Measurements from ENCODE around the gene GJC2.
"Not testable (repeated sequence)": the region's sequence is repeated elsewhere in the genome, so short reads cannot be mapped to it uniquely, and the experiment has no call there.

- TF ChIP-seq, protein P1, sequence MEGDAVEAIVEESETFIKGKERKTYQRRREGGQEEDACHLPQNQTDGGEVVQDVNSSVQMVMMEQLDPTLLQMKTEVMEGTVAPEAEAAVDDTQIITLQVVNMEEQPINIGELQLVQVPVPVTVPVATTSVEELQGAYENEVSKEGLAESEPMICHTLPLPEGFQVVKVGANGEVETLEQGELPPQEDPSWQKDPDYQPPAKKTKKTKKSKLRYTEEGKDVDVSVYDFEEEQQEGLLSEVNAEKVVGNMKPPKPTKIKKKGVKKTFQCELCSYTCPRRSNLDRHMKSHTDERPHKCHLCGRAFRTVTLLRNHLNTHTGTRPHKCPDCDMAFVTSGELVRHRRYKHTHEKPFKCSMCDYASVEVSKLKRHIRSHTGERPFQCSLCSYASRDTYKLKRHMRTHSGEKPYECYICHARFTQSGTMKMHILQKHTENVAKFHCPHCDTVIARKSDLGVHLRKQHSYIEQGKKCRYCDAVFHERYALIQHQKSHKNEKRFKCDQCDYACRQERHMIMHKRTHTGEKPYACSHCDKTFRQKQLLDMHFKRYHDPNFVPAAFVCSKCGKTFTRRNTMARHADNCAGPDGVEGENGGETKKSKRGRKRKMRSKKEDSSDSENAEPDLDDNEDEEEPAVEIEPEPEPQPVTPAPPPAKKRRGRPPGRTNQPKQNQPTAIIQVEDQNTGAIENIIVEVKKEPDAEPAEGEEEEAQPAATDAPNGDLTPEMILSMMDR (IDR thresholded peaks at IDR 0.05; ENCODE audit: extremely low read depth in 1 of 2, insufficient read depth in 1 of 2, low read depth in 1 of 2, low read length in 2 of 2), result not testable (repeated sequence)
- not testable (repeated sequence) for TF ChIP-seq EZH2 (IDR thresholded peaks at IDR 0.05; ENCODE audit: borderline replicate concordance, low read depth, low read length, severe bottlenecking); POLR2AphosphoS5 (IDR thresholded peaks at IDR 0.05; ENCODE audit: insufficient read depth, low read depth, low read length); JUN (IDR thresholded peaks at IDR 0.05; ENCODE audit: borderline replicate concordance, insufficient read depth, insufficient read length, low read depth); POLR2A (IDR thresholded peaks at IDR 0.05; ENCODE audit: low read depth, low read length)
Observed at GRCh38 chr1:228111315-228111714, 38.4 kb upstream of the GJC2 start.

Measured in endothelial cell of umbilical vein (primary cell).